HG03558 (cell line): Measurements from ENCODE around the gene MPIG6B.

Experiments
- ATAC-seq: cut with Tn5 transposase; IDR thresholded peaks from one replicate; pipeline ENCODE4 v1.9.1; 2021; ENCODE audit warnings: moderate number of reproducible peaks; ENCODE audit not compliant: unreplicated experiment; ENCODE audit errors: extremely low read depth

Gene MPIG6B

GRCh38 chr6:31719001-31719400, 4.2 kb upstream of the MPIG6B start:
- no peak for ATAC-seq

DNA sequence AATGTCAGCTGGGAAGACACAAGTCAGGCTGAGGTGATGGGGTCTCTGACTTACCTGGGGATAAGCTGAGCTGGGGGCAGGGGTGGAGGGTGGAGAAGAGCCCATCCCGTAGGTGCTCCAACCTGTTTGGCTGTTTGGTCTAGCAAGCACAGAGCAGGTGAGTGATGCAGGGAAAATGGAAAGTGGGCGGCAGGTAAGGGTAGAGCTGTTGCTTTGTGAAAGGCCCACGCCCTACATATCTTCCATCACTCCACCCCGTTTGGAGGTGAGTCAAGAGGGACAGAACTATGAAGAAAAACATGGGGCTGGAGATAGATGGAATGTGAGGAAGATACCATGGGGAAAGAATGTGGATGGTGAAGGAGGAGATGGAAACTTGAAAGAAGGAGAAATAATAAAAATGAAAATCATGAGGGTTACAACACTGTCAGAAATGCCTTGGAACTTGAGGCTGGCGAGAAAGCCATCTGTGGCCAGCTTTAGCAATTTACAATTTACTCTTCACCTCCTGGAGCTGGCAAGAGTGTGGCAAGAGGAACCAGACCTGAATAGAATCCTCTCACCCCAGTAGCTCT, 2.9 kb upstream of the MPIG6B start:
- ATAC-seq = no peak

DNA sequence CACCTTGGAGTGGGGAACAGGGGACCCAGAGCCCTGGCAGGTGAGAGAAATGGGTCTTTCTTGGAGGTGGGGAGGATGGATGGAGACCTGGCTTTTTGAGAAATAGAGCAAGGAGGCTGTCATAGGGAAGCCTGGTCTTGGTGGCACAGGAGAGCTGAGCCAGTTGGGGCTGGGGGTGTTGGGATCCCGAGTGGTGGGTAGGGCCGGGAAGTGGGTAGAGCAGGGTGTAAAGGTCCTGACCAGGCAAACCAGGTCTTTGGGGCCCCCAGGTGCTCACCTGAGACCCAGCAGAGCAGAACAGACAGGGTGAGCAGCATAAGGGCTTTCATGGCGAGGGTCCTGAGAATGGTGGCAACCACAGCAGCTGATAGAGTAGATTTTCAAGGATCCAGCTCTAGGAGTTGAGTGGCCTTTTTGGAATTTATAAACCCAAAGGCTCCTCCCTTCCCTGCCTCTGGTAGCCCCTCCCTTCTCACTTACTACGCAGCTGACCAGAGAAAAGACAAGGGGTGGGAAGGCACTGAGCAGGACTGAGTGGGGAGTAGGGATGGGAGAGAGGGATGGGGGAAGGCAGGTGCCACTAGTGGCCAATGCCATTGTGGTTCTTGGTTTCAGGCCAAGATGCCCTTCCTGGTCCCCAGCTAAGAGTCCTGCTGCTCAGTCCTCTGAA, 1.7 kb upstream of the MPIG6B start, which contains the start of gene LY6G6C:
TSS of gene LY6G6C (minus strand) at position 396 of the 670 bp plus-strand sequence. CDS start at position 329, 67 bp downstream.
- no peak for ATAC-seq

DNA sequence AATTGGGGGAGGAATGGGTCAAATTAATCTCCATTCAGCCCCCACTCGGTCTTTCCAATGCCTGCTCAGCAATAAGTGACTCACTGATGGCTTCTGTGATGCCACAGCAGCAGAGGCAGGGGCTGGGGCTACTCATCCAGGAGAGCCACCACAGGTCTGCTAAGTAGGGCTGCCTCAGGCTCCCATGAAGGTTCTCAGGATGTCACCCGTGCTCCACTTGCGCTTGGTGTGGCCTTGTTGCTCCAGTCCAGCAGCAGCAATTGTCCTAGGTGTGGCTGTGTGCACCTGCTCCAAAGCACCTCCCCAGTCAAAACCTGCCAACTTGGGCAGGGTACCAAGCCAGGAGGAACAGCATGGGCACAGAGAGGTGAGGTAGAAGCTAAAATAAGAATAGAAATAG, 1.0 kb upstream of the MPIG6B start:
- no peak for ATAC-seq

GRCh38 chr6:31723980-31724691, 963 bp downstream of the MPIG6B start:
- no peak for ATAC-seq

- ATAC-seq = no peak
These were observed 2.6 kb downstream of the MPIG6B start for GRCh38 chr6:31725502-31726350.

DNA sequence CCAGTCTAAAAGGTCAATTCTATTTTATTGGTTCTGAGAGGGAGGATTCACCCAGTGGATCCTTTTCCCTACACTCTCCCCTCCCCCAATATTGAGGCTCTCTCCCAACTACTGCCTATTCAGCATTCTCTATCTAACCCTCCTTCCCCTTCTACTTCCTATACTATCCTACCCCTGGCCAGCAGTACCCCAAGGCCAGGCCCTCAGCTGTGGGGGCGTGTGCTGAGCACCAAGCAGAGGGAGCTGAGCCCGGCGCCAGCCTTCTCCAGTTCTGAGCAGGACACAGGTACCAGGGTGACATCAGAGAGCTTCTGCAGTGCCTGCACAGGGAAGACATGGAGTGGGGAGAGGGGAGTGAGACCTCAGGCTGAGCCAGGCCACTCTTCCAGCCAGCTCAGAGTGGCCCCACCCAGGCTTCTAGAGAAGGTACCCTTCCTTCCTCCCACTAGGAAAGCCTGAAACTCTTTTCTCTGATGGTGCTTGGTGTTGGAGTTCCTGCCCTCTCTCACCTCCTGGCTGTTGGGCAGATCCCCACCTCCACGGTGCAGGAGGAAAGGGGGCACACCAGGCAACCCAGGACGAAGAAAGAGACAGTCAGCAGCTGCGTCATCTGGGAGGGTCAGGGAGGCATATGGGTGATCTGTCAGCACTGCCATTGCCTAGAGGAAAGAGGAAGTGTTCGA, 4.0 kb downstream of the MPIG6B start:
- no peak for ATAC-seq

- ATAC-seq = no peak
These were observed 4.8 kb downstream of the MPIG6B start for GRCh38 chr6:31727717-31728671.

DNA sequence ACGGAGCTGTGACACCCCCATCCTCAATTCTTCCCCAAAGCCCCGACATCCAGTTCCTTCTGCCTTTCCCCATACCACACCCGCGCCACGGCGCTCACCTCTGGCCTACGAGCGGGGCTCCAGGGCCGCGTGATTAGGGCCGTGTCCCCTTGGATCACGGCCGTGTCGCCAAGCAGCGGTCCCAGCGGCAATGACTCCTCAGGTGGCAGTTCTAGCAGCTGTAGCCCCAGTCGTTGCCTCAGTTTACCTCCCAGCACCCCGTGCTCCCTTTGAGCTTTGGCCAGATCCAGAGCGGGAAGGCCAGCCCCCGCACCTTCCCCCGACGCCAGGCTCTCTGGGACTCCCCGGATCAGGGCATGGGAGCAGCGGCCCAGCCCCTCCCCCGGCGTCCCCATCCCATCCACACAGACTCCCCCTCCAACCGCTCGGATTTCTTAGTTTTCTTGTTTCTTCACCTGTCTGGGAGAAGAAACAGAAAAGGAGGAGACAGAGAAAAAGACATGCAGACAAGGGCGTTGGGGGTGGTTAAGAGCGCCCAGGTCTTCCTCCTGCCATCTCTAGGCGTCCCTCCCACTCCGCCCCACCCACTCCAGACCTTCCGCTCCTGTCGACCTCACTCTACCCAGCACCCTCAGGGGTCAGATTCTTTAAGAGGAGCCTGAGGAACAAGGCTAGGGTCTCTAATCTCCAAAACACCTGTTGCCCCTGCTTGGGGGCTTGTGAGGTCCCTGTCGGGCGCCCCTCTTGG, 5.8 kb downstream of the MPIG6B start, which contains the start of gene DDAH2:
TSS of gene DDAH2 (minus strand) at position 533 of the 748 bp plus-strand sequence. CDS start at position 395, 138 bp downstream.
- no peak for ATAC-seq

DNA sequence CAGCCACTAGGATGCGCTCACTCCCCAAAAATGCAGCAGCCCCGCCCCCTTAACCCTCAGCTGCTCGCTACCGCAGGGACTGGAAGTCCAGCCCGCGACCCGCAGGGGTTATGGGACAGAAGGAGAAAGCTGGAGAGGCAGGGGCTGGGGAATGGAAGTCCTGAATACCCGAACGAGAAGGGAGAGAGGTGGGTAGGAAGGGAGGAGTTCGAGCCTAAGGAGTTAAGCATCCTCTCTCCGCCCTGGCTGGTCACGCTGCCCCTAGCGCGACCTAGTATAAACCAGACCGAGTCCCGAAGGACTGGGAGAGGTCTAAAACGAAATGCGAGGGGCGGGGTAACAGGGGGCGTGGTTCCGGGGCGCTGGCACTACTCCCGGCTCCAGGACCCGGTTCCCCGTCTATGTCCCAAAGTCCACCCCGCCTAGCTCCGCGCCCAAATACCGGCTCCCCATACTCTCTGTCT, 6.4 kb downstream of the MPIG6B start:
- ATAC-seq = no peak

- ATAC-seq = no peak
These were observed 6.9 kb downstream of the MPIG6B start for GRCh38 chr6:31729979-31730630.

GRCh38 chr6:31730631-31731086, 7.5 kb downstream of the MPIG6B start:
- ATAC-seq = no peak

- no peak for ATAC-seq
These were observed 8.9 kb downstream of the MPIG6B start for GRCh38 chr6:31732029-31732428.

DNA sequence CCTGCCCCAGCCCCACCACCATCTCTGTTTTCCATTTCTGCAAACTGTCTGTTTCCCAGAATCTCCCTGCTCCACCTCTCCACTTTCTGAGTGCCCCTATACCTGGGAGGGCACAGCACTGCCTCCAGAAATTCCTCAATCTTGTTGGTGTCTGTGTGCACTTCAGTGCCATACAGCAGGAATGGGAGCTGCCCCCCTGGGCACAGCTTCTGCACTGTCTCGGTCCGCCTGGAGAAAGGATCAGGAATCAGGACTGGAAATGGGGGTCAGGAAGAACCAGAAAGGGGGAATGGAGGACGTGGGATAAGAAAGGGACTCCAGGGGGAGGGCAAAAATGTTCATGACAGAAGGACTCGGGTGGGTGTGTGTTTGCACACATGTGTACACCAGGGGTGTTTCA, 10.6 kb downstream of the MPIG6B start:
- ATAC-seq = no peak

DNA sequence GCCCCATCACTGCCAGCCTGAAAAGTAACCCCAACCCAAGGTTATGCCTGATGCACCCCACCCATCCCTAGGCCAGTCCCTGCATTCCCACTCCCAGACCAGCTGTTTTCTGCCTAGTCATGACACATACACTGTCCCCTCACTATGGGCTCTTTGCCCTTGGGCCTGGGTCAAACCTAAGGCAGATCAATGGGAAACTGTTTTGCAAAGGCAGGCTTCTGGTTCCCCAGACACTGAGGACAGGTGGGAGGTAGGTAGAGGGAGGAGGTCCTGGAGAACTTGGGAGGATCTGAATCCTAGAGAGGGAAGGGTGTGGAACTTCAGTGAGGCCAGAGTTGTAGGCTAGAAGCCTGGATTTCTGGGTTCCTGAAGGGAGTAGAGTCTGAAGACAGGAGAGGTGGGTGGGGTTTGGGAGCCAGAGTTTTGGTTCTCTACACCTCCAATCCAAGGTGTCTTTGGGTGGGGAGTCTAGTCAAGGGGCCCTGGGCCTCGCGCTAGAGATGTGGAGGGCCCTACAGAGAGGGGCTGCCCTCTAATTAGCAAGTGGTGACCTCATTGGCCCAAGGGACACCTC, 11.2 kb downstream of the MPIG6B start:
- no peak for ATAC-seq

- no peak for ATAC-seq
These were observed 11.7 kb downstream of the MPIG6B start for GRCh38 chr6:31734821-31735406.
